Suppressor macrophage (primary cell): Measurements from ENCODE around the gene ATP6V0B.

Experiments used
- DNase-seq, 4 experiments: peaks; one replicate each; pipeline ENCODE4 v3.0.0-alpha.2; 2020 to 2022
- total RNA-seq, 17 experiments: gene quantifications; one replicate each; lab custom pipeline; 2026; ENCODE audit warnings: mixed read lengths in 6 of 17, inconsistent platforms in 3 of 17; lab: John Stamatoyannopoulos, UW

The ATP6V0B gene
- total RNA-seq: 187 to 424 (median 328) reads per million in 17 experiments

GRCh38 chr1:43974443-43975248 is at the start of gene ATP6V0B:
Gene ATP6V0B, plus strand, starts transcription at chr1:43974960. Its CDS starts 81 bp downstream, at chr1:43975041.
- peak; percentile 98 to 99 (median 98) for DNase-seq

GRCh38 chr1:43925846-43926245 is 48.9 kb upstream of the ATP6V0B start:
- DNase-seq: no peak

GRCh38 chr1:43930168-43930948 is 44.4 kb upstream of the ATP6V0B start:
- no peak for DNase-seq

- DNase-seq: peak in 1 of 4 experiments; percentile 8
Measured at GRCh38 chr1:43930949-43931275, 43.8 kb upstream of the ATP6V0B start.

GRCh38 chr1:43931711-43932660 is 42.8 kb upstream of the ATP6V0B start:
- DNase-seq: no peak

- DNase-seq: no peak
Measured at GRCh38 chr1:43932786-43933385, 41.9 kb upstream of the ATP6V0B start.

GRCh38 chr1:43933386-43934100 is 41.2 kb upstream of the ATP6V0B start, which contains the start of gene ARTN:
Gene ARTN, plus strand, starts transcription at chr1:43933801. Its CDS starts 1,856 bp downstream, at chr1:43935657.
- DNase-seq: peak in 1 of 4 experiments; percentile 18

GRCh38 chr1:43934101-43934985 is 40.4 kb upstream of the ATP6V0B start:
- peak; percentile 77 to 90 (median 82) for DNase-seq

GRCh38 chr1:43934986-43935324 is 39.8 kb upstream of the ATP6V0B start:
- no peak for DNase-seq

GRCh38 chr1:43935711-43936427 is 38.9 kb upstream of the ATP6V0B start:
- DNase-seq: peak in 1 of 4 experiments; percentile 17

GRCh38 chr1:43936431-43937151 is 38.2 kb upstream of the ATP6V0B start:
- DNase-seq: peak; percentile 64 to 86 (median 72)

- DNase-seq: no peak
Measured at GRCh38 chr1:43937179-43937865, 37.4 kb upstream of the ATP6V0B start.

- no peak for DNase-seq
Measured at GRCh38 chr1:43938383-43938782, 36.4 kb upstream of the ATP6V0B start.

- DNase-seq: no peak
Measured at GRCh38 chr1:43938892-43939587, 35.7 kb upstream of the ATP6V0B start.

GRCh38 chr1:43942411-43942810 is 32.3 kb upstream of the ATP6V0B start:
- DNase-seq: peak; percentile 37 to 67 (median 55)

GRCh38 chr1:43944860-43945259 is 29.9 kb upstream of the ATP6V0B start:
- no peak for DNase-seq

GRCh38 chr1:43945674-43946235 is 29.0 kb upstream of the ATP6V0B start:
- no peak for DNase-seq
